ENCODE data around the gene LATS2.

LATS2 gene

DNA sequence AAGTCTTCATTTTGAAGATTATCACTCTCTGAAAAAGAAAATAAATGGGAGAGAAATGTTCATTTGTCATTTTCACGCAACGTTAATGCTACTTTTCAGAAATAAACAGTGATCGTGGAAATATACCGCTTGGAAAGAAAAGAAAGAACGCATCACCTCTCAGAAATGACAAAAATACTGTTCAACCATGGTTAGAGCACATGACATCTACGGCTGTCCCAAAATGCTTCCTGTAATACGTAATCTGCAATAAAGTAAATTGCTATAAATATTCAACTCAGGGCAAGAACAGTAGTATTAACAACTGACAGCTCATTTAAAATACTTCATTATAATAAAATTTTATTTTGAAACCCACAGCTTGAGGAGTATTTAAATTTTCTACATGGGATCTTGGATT is 15.2 kb downstream of the LATS2 start:
- DNase-seq = no peak

DNA sequence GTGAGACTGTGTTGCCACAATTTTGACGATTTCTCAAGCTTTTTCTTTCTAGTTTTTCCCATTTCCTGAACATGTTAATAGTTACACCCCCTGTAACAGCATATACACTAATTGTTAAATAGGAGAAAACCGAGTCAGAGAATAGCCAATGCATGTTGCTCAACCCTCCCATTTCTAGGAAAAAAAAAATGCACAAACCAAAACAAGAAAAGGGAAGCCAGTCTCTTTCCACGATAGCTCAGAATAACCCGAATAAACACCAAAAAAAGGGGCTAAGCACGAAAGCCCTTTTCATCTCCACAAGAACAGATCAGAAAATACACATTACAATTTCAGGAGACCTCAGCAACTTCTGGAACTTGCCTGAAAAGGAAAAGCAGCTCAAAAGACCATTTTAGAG is 16.3 kb downstream of the LATS2 start:
- no peak for DNase-seq

DNA sequence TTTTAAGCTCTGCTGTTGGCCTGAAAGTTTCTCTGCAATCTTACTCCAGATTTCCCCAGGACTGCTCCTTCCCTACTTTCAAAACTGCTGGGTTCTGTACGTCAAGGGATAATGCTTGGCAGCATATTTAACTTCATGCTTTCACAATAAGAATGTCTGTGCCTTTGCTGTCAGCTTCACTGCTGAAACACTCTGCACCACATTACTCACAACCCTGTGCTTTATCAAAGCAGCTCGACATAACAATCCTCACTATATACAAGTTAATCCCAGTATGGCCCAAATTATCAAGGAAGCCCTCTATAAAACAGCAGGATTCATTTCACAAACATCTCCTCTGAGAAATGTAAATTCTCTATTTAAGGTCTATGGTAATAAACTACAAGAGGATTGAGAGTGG is 17.5 kb downstream of the LATS2 start:
- DNase-seq = no peak

DNA sequence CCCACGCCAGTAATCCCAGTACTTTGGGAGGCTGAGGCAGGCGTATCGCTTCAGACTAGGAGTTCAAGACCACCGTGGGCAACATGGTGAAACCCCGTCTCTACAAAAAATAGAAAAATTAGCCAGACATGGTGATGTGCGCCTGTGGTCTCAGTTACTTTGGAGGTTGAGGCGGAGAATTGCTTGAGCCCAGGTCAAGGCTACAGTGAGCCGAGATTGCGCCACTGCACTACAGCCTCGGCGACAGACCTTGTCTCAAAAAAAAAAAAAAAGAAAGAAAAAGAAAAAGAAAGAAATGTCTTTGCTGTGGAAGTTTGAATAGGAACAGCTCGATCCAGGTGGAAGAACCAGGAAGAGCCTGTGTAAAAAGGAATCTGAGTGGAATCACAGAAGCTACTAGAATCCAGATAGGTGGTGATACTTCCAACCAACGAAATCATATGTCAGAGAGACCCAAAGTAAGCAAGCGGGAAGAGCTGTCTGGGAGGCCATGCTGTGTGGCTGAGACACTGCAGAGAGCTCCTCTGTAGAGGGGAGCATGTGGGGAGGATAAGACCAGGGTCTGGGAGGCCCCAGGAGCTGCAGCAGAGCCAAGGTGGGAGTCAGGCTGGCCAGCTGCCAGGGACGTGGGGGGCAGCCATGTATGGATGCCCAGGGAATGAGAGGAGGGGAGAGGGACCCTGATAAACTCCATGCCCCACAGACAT is 21.1 kb downstream of the LATS2 start:
- DNase-seq = no peak

DNA sequence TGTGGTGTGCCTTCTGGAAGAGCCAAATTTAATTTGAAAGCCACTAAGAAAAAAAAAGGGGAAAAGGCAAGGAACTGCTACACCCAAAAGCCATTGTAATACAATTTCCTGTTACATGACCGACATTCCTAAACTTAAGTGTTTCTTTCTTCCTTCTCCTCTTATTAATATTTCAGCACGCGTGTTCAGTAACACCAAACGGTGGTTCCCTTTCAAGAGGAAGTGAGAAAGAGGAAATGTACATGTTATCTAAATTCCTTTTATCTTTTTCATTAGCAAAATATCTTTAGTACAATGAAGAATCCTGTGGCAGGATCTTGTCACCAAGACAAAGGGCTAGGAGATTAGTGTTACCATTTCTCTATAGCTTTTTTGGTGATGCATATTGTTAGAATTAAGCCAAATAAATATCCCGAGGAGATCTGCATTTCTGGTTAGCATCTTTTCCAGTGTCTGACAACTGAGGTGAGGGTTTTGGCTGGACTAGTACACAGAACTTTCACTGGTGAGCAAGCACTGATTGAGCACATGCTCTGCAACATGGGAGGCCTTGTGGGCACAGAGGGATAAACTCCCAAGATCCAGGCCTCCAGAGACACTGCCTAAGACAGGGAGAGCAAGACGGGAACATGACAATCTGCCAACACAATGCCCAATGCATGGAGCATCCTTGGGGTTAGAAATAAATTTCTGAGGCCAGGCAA is 22.1 kb downstream of the LATS2 start:
- no peak for DNase-seq

DNA sequence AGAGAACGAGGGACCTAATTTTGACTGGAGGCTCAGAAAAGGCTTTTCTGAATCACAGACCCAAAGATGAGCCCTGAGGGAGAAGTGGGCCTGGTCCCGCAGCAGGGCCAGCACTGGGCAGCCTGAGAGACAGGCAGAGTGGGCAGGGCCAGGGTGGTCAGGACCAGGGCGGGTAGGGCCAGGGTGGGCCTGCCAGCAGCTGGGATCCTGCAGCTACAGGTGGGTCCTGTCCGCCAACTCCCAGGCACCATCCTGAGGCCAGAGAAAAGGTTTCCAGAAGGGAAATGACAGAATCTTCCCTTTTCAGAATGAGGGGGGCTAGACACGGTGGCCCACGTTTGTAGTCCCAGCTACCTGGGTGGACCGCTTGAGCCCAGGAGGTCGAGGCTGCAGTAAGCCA is 23.7 kb downstream of the LATS2 start:
- no peak for DNase-seq

DNA sequence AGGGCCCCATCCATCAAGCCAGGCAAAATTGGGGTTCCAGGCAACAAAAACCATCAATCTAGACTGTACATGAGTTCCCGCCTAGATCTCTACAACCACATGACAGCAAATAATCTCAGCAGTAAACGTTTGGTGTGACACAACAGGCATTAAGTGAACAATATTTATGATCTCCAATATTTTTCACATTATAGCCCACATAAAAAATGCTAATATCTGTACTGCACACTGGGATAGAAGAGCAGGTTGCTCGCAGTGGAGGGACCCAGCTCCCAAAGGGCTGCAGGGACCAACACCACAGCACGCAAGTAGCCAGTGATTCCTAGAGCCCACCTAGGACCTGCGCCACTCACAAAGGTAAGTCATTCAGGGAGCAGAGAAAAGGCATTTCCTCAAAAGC is 25.9 kb downstream of the LATS2 start:
- no peak for DNase-seq

DNA sequence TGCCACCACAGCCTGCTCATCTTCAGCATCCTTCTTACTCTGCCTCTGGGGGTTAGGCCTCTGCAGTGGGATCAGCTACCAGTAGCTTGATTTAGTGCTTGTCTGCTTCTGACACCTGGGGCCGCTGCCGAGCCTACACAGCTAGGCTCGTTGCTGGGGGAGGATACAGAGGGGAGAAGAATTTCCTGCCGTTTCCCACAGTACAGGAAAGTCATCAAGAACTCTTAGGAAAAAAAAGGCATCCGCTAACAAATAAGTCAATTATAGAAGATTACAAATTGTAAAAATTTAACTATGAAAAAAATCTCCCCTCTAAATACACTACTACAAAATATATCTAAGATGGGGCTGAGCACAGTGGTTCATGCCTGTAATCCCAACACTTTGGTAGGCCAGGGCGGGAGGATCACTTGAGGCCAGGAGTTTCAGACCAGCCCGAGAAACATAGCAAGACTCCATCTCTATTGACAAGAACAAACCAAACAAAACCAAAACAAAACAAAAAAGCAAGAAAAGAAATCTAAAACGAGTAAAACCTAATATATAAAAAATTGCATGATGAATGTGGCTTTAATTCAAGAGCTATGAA is 26.7 kb downstream of the LATS2 start:
- DNase-seq = no peak

DNA sequence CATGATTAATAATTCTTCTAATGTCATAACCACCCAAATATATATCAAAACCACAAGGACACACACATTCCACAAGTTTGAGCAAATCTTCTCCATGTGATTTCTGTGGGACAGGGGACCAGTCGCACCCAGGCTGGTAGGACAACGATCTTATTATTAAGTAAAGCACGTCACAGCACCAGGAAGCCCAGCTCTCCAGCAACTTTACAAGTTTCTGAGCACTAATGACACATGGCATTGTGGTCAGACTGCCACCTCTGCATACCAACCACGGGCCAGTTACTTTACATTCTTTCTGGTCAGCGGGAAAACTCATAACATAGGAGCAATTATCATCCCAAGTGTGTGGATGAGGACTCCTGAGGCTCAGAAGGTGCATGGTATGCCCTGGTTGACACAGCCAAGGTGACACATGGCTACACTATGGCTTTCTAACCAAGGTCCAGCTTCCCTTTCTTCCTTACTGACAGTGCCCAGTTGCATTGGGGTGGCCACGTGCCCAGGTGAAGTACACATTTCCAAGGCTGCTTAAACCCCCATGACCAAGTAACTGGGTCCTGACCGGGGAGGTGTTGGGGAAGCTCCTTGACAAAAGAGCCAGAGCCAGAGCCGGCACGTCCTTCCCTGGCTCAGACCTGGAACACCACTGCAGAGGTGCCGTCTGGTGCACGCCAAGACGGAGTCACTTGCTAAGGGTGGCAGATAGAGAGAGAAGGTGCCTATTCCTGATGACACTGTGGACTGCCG is 27.4 kb downstream of the LATS2 start:
- no peak for DNase-seq

DNA sequence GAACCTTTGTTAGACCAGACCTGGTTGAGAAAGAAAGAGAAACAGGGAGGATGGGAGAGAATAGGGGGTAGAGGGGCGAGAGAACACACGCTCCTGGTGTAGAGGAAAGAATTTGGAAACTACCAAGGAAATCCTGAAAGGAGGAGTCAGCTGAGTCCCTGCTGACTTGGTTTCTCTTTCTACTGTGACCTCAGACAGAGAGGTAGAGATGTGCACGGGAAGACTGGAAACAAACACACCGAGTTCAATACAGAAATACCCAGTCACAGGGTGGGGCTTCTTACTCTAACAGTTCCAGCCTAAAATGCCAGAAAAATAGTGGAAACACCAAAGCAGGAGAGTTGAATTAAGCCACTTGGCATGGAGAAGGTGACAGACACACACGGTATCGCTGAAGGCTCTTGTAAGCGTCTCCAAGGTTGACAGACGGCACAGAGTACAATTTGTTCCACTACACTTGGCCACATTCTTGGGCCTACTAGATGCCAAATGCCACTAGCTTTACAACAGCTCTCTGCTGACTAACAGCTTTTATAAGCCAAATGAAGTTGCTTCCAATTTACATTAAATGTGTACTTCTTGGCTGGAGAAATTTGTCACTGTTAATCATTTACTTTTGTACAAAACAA is 28.1 kb downstream of the LATS2 start:
- DNase-seq = no peak

DNA sequence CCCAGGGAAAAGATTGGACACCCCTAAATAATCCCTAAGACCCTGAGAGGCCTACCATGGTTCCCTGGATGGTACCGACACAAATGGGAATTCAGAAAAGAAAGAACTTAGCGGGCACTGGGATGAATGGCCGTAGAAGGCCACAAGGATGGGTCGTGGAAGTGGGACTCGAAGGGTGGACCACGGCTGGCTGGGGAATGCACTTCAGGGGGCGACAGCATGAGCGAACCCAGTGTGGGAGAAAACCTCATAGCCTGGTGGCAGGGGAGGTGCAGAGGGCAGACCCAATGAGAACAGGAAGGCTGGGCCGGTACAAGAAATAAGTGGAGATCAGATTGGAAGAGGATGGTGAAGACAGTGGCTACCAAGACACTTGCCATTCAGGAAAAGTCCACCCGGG is 28.7 kb downstream of the LATS2 start:
- no peak for DNase-seq

DNA sequence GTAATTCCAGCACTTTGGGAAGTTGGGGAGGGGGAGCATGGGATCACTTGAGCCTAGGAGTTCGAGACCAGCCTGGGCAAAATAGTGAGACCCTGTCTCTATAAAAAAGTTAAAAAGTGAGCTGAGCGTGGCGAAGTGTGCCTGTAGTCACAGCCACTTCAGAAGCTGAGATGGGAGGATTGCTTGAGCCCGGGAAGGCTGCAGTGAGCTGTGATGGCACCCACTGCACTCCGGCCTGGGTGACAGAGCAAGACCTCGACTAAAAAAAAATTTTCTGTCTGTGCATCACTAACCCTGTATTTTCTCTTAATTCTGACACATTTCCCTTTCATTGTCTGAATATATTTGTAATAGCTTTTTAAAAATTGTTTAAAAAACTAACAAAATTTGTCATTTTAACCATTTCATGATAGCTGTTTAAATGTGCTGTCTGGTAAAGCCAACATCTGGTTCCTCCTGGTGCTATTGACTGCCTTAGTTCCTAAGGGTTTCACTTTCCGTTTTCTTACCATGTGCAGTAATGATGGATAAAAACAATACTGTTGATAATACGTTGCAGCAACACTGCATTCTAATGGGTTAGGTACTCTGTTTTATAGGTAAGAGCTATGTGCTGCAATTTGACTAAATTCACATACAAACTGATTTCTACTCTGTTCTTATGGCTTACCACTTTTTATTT is 29.7 kb downstream of the LATS2 start:
- no peak for DNase-seq

DNA sequence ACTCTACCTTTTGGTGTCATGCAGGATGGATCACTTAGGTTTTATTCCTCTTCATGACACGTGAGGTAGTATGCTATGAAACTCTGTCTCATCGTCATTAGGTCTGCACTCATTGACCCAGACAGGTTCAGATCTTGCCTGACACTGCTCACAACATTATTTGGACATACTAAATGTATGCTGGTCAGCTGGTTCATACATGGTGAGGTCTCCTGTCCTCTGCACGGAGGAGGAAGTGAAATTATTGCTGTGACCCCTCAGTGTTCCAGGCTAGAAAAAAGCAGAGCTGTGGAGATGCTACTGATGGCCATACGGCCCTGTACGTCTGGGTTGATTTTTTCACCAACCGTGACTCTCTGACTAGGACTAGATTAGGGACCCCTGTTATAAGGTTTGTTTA is 35.8 kb downstream of the LATS2 start:
- DNase-seq = no peak

DNA sequence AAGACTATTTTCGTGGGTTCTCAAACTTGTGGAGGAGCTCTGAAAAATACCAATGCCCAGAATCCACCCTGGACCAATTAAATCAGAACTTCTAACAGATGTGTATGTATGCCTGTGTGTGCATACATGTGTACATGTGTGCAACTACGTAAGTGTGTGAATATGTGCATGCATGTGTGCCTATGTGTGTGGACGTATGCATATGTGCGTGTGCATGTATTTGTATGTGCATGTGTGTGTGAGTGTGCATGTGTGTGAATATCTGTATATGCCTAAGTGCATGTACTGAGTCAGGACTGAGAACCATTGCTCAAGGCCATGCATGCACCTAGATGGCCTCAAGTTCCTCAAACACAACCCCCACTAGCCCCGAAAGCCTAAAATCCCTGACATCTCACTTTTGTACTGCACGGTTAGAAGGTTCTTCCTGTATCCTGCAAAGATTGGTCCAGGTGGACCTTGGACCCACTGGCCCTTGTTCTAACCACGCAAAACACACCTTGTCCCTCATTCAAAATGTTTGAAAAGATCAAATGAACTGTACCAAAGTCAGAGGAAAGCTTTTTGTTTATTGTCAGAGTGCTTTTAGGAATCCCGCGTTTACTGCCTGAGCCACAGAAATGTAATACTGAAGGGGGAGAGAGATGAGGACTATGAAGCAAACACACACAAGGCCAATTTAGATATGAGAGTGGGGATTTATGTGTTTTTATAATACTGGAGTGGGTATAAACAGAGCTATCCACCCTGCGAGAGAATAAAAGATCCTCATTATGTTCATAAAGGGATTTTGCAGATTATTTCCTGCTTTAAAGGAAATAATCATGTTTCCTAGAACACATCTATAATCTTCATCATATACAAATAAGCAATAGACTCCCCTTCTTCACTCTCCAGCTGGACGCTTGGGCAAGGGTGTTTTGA is 39.1 kb downstream of the LATS2 start:
- no peak for DNase-seq

DNA sequence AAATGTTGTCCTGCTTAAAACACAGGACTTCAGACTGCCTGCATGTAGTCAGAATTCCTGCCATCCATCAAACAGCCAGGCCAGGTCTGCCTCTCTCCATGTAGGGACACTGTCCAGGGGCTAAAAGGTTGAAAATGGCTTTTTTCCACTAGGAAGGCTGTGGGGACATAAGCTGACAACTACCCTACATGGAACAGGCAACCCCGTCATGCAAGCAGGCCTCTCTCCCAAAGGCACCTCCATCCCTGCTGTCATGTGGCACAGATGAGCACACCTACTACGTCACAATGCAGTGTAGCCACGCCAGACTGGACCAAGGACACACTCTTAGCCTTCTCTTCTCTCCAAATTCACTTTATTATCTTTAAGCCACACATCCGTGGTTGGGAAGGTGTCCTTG is 40.8 kb downstream of the LATS2 start:
- DNase-seq = no peak

DNA sequence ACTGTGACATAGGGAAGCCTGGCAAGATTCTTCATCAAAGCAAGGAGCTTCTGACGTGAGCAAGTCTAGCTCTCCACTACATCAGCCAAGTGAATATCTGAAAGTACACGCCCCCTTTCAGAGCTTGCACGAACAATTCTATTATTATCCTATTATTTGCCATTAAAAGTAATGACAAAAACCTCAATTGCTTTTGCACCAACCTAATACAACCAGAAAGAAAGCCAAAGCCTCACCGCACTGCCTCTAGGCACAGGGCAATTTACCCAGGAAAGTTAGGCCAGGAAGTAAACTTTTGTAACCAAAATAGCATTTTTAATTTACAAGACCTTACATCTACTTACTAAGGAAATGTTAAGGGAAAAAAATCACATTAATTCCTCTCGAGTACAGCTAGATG is 41.2 kb downstream of the LATS2 start:
- no peak for DNase-seq

DNA sequence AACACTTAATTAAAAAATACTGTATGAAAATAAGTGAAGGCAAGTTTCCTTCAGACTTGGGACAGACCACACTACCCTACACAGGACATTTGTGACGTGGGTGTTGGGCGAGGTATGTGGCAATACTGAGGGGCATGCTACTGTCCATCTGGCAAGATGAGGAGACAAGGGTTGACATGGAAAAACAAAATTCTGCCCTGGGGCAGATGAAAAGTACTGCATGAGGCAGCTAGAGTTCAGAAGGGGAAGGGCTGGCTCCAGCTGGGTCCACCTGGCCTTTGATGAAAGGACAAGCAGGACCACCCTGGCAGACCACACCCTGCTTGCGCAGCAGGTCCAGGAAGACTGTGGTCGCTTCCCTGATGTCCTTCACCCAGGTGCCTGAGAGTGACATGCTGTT is 43.2 kb downstream of the LATS2 start:
- DNase-seq = no peak

DNA sequence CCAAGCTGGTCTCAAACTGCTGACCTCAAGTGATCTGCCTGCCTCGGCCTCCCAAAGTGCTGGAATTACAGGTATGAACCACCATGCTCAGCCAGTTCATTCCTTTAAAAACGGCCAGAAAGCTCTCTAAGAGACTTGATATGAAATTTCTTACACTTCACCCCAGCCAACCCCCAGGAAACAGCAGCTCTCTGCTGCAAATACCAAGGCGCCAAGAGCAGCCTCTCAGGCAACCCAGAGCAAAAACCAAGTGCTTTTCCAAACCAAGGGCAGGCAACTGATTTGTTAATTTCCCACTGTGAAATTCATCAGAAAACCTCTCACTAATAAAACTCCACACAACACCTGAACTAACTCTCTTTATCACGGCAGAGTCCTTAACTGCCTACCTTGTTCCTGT is 44.9 kb downstream of the LATS2 start:
- DNase-seq = no peak

DNA sequence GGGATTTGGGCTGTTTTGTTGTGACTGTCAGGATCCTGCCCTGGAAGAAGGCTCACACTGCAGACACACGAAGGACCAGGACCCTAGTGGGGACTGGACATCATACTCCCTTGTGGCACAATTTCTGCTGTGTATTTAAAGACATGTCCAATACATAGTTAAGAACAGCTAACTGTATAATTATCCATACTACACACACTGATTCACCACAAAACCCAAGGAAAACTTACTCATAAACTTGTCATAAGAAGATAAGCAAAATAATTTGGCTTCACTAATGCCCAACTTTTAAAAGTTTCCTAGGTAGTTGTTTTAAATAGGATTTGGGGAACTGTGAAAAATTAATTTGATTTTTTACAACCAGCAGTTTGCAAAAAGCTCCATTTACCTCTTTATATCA is 46.1 kb downstream of the LATS2 start:
- DNase-seq = no peak

DNA sequence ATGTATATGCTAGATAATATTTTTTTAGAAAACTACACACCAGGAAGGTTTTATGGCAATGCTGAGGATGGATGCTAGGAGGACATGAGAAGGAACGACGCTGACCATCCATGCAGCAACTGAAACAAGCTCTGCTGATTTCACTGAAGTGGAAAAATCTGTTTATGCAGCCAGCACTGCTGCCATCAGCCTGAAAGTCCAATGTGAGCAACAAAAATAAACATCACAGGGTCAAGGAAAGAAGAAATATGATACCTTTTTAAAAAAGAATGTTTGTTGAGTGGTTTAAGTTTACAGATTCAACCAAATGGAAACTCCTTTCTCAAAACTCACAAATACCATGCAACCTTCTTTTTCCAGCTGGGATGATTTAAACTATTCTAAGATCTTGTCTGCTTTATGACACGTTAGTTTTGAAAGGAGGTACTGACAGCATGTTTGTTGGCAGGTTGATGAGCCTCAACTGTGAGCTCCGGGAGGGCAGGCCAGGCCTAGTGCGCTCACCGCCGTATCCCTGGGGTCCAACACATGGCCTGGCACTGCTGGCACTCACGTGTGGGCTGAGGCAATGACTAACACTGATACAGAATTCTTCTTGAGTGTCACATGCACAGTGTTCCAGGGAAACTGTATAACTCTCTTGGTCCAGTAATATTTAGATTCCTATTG is 46.8 kb downstream of the LATS2 start:
- no peak for DNase-seq

DNA sequence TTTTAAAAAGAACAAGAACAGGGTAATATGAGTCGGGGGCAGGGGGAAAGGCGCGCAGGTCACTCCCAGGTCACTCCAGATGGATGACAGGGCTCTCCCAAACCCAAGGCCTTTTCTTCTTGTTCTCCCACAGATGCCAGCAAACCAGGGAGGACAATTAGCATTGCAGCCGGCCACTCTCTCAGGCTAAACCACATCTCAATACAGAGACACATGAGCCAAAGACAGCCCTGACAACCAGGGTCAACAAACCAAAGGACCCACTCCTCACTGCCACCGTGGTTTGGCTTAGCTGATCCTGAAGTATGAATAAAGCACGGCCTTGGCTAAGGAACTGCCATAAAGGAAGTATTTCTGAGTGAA is 47.3 kb downstream of the LATS2 start:
- DNase-seq = no peak
